DND-41 (cell line): Measurements from ENCODE around the gene DYSF.

Experiments
- CTCF ChIP-seq: IDR thresholded peaks from 2 replicates; pipeline ENCODE4 v1.5.1; 2012; ENCODE audit warnings: borderline replicate concordance, low read length, moderate library complexity, mild to moderate bottlenecking; ENCODE audit not compliant: poor library complexity, severe bottlenecking; ENCODE audit errors: extremely low read depth
- EZH2 ChIP-seq: IDR thresholded peaks from 3 replicates; pipeline ENCODE4 v1.6.1; 2012; ENCODE audit warnings: borderline replicate concordance, low read depth, mild to moderate bottlenecking, moderate library complexity, low read length, inconsistent platforms; ENCODE audit not compliant: severe bottlenecking

- TF ChIP-seq CTCF (no peak), EZH2 (no peak)
Observed at GRCh38 chr2:71598526-71598925, 145.2 kb downstream of the DYSF start.
